ENCODE results near the gene C3orf52. TPM values are rescaled to one million over a fixed set of nuclear protein-coding genes. Genes with fewer than 3 reads are reported as not detected.
"Not testable (repeated sequence)": the region's sequence is repeated elsewhere in the genome, so short reads cannot be mapped to it uniquely, and the experiment has no call there.

C3orf52 gene, protein sequence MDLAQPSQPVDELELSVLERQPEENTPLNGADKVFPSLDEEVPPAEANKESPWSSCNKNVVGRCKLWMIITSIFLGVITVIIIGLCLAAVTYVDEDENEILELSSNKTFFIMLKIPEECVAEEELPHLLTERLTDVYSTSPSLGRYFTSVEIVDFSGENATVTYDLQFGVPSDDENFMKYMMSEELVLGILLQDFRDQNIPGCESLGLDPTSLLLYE
- 5.2 TPM for total RNA-seq
- polyA plus RNA-seq (ENCODE audit: insufficient read depth, low read depth, low replicate concordance) = 3.8 TPM
- long read RNA-seq, donor 1, partial matches to known transcripts = 0 of 1 reads
- long read RNA-seq, donor 1, other reads (novel, unspliced or antisense) = 0 of 1 reads
- long read RNA-seq, donor 2, partial matches to known transcripts = 0 of 3 reads
- long read RNA-seq, donor 2, other reads (novel, unspliced or antisense) = 0 of 3 reads
- long read RNA-seq, donor 3, partial matches to known transcripts = 8 of 9 reads
- long read RNA-seq, donor 3, other reads (novel, unspliced or antisense) = 0 of 9 reads
- long read RNA-seq, donor 4 = 0 reads
- long read RNA-seq, donor 5 = 0 reads
- long read RNA-seq, donor 6, partial matches to known transcripts = 0 of 1 reads
- long read RNA-seq, donor 6, other reads (novel, unspliced or antisense) = 0 of 1 reads
- long read RNA-seq, donor 7, partial matches to known transcripts = 0 of 7 reads
- long read RNA-seq, donor 7, other reads (novel, unspliced or antisense) = 3 of 7 reads
- long read RNA-seq, donor 8, partial matches to known transcripts = 0 of 1 reads
- long read RNA-seq, donor 8, other reads (novel, unspliced or antisense) = 0 of 1 reads
- long read RNA-seq, donor 9, partial matches to known transcripts = 0 of 2 reads
- long read RNA-seq, donor 9, other reads (novel, unspliced or antisense) = 0 of 2 reads
- long read RNA-seq, donor 10, partial matches to known transcripts = 0 of 1 reads
- long read RNA-seq, donor 10, other reads (novel, unspliced or antisense) = 0 of 1 reads

DNA sequence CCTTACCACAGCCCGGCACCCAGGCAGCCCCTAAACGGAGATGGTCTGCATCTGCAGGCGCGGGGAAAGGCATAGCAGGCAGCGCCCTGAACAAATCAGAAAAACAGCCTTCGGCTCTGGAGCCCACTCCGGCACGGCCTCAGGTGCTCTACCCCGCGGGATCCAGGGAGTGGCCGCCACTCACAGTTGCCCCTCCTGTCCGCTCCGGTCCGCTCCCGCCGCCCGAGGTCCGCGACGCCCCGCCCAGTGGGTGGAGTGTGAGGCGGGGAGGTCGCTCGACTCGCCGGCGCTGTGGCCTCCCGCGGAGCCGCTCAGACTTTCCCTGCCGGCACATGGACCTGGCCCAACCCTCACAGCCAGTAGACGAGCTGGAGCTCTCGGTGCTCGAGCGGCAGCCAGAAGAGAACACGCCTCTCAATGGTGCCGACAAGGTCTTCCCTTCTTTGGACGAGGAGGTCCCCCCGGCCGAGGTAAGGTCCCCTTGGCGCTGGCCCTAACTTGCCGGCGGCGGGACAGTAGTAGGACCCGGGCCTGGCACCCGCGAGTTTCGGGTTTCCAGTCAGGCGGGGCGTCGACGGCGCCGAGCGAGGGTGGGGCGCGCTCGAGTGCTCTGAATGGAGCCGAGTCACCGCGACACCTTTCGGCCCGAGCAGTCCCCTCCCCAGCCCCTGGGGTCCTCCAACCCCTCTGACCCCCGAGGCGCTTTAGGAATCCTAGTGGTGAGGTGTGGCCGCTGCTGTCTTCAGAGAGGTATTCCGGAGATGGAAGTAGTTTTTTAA lies at the start of gene C3orf52:
Gene C3orf52 (plus strand): TSS at position 314 of the 779 bp plus-strand sequence. CDS start 19 bp downstream, at position 333.
- FAIRE-seq = no peak
- Histone ChIP-seq H3K9me3 (ENCODE audit: control insufficient read depth in 2 of 3, insufficient read depth in 1 of 3, low read length in 3 of 3) (no peaks in the 10 kb centered on the region), H3K27ac (ENCODE audit: low read depth in 2 of 2, low read length in 2 of 2) (peak within 1 kb of the TSS; percentile 43 to 67), H3K27me3 (ENCODE audit: control insufficient read depth, insufficient read depth, low read length) (no peaks in the 10 kb centered on the region), H3K36me3 (ENCODE audit: control insufficient read depth in 2 of 3, insufficient read depth in 3 of 3, low read length in 3 of 3) (no peaks in the 10 kb centered on the region), H3K4me1 (ENCODE audit: control insufficient read depth in 2 of 3, insufficient read depth in 2 of 3, low read depth in 1 of 3, low read length in 3 of 3) (peaks cover 0 to 13% (median 9%) of the 10 kb centered on the region in 3 donors), H3K4me3 (ENCODE audit: low read length in 3 of 3) (peak within 1 kb of the TSS; percentile 45 to 61 (median 58)), H3K9ac (ENCODE audit: low read length in 3 of 3) (peak within 1 kb of the TSS in 1 of 3 donors; percentile 46)
- DNase-seq = peak; percentile 90 to 94 (median 92)
- no peak for TF ChIP-seq CTCF (IDR thresholded peaks at IDR 0.05; ENCODE audit: borderline replicate concordance, extremely low read depth, insufficient read depth)
- intact Hi-C loops (cut with DNase I) = no loop called here

DNA sequence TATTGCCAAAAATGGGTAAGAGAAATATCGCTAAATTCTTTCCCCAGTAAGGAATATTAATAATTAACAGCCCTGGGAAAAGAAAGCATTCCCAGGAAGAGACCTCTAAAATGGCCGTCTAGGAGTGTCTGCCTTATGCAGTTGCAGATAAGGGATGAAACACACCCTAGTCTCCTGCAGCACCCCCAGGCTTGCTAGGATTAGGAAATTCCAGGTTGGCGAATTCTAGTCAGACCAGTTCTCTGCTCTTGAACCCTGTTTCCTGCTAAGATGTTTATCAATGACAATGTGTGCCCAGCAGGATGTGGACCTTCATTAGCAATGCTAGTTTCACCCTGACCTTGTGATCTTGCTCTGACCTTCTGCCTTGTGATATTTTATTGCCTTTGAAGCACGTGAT lies 49.0 kb upstream of the C3orf52 start:
- H3K9ac ChIP-seq (ENCODE audit: low read length in 3 of 3); H3K4me1 ChIP-seq (ENCODE audit: control insufficient read depth in 2 of 3, insufficient read depth in 2 of 3, low read depth in 1 of 3, low read length in 3 of 3); H3K27ac ChIP-seq (ENCODE audit: low read depth in 2 of 2, low read length in 2 of 2); DNase-seq; H3K9me3 ChIP-seq (ENCODE audit: control insufficient read depth in 2 of 3, insufficient read depth in 1 of 3, low read length in 3 of 3); intact Hi-C loops (cut with DNase I); H3K27me3 ChIP-seq (ENCODE audit: control insufficient read depth, insufficient read depth, low read length); H3K4me3 ChIP-seq (ENCODE audit: low read length in 3 of 3); H3K36me3 ChIP-seq (ENCODE audit: control insufficient read depth in 2 of 3, insufficient read depth in 3 of 3, low read length in 3 of 3); FAIRE-seq: not testable (repeated sequence)

- FAIRE-seq (no peak), DNase-seq (peak in 2 of 5 donors; percentile 27 to 47)
- Histone ChIP-seq H3K9ac (ENCODE audit: low read length in 3 of 3) (no peak overlapping the region), H3K27me3 (ENCODE audit: control insufficient read depth, insufficient read depth, low read length) (no peaks in the 10 kb centered on the region), H3K4me1 (ENCODE audit: control insufficient read depth in 2 of 3, insufficient read depth in 2 of 3, low read depth in 1 of 3, low read length in 3 of 3) (no peaks in the 10 kb centered on the region), H3K4me3 (ENCODE audit: low read length in 3 of 3) (peak overlapping the region in 1 of 3 donors; percentile 33), H3K27ac (ENCODE audit: low read depth in 2 of 2, low read length in 2 of 2) (no peak overlapping the region), H3K36me3 (ENCODE audit: control insufficient read depth in 2 of 3, insufficient read depth in 3 of 3, low read length in 3 of 3) (no peaks in the 10 kb centered on the region), H3K9me3 (ENCODE audit: control insufficient read depth in 2 of 3, insufficient read depth in 1 of 3, low read length in 3 of 3) (no peaks in the 10 kb centered on the region)
- no peak for TF ChIP-seq CTCF (IDR thresholded peaks at IDR 0.05; ENCODE audit: borderline replicate concordance, extremely low read depth, insufficient read depth)
- intact Hi-C loops (cut with DNase I) = no loop called here
Observed at GRCh38 chr3:112038863-112039262, 47.3 kb upstream of the C3orf52 start.

Data from kidney (tissue), 22 donors.